H9 (cell line): ENCODE results near the gene NCK1. TPM values are rescaled to one million over a fixed set of nuclear protein-coding genes. Genes with fewer than 3 reads are reported as not detected.

ENCODE experiments used
- DNase-seq: peaks from one replicate; pipeline ENCODE4 v3.0.0-alpha.2; 2017
- H2AFZ ChIP-seq: one replicate; pipeline ENCODE4 v1.6.1; 2013; ENCODE audit warnings: mild to moderate bottlenecking, low read length, control low read depth, moderate library complexity
- H2AK5ac ChIP-seq: 2 replicates; pipeline ENCODE4 v1.6.1; 2013; ENCODE audit warnings: low read length, control low read depth, mixed read lengths; ENCODE audit not compliant: insufficient read length
- H2BK120ac ChIP-seq: one replicate; pipeline ENCODE4 v1.6.1; 2013; ENCODE audit warnings: low read depth, mild to moderate bottlenecking, low read length, control low read depth, inconsistent platforms; ENCODE audit not compliant: poor library complexity, severe bottlenecking
- H2BK12ac ChIP-seq: 2 replicates; pipeline ENCODE4 v1.6.1; 2013; ENCODE audit warnings: low read length, control low read depth, mixed read lengths, low read depth; ENCODE audit not compliant: insufficient read length
- H2BK15ac ChIP-seq: 2 replicates; pipeline ENCODE4 v1.6.1; 2013; ENCODE audit warnings: low read depth, low read length, control low read depth
- H2BK20ac ChIP-seq: one replicate; pipeline ENCODE4 v1.6.1; 2013; ENCODE audit warnings: low read depth, mild to moderate bottlenecking, low read length, control low read depth, inconsistent platforms; ENCODE audit not compliant: poor library complexity, severe bottlenecking
- H2BK5ac ChIP-seq: 2 replicates; pipeline ENCODE4 v1.6.1; 2013; ENCODE audit warnings: low read length, control low read depth, mixed read lengths; ENCODE audit not compliant: insufficient read length
- H3K14ac ChIP-seq: 2 replicates; pipeline ENCODE4 v1.6.1; 2013; ENCODE audit warnings: low read length, control low read depth; ENCODE audit not compliant: insufficient read depth
- H3K18ac ChIP-seq: 2 replicates; pipeline ENCODE4 v1.6.1; 2013; ENCODE audit warnings: low read depth, mild to moderate bottlenecking, mixed read lengths, low read length, control low read depth; ENCODE audit not compliant: insufficient read length
- H3K23ac ChIP-seq: 2 replicates; pipeline ENCODE4 v1.6.1; 2013; ENCODE audit warnings: low read length, control low read depth, mixed read lengths, low read depth; ENCODE audit not compliant: insufficient read length
- H3K23me2 ChIP-seq: 2 replicates; pipeline ENCODE4 v1.6.1; 2013; ENCODE audit warnings: low read depth, mild to moderate bottlenecking, mixed read lengths, low read length, control low read depth; ENCODE audit not compliant: insufficient read length, poor library complexity, severe bottlenecking
- H3K27ac ChIP-seq: 2 replicates; pipeline ENCODE4 v1.5.1; 2013; ENCODE audit warnings: low read length, control low read depth, mixed read lengths, low read depth; ENCODE audit not compliant: insufficient read length
- H3K27me3 ChIP-seq: 2 replicates; pipeline ENCODE4 v1.6.1; 2013; ENCODE audit warnings: low read length, control low read depth, inconsistent platforms; ENCODE audit not compliant: insufficient read depth
- H3K4ac ChIP-seq: 2 replicates; pipeline ENCODE4 v1.6.1; 2013; ENCODE audit warnings: low read depth, mild to moderate bottlenecking, control low read depth, inconsistent platforms, low read length, moderate library complexity
- H3K4me1 ChIP-seq: 2 replicates; pipeline ENCODE4 v1.6.1; 2013; ENCODE audit warnings: low read length, control low read depth, inconsistent platforms; ENCODE audit not compliant: insufficient read depth
- H3K4me2 ChIP-seq: 2 replicates; pipeline ENCODE4 v1.6.1; 2013; ENCODE audit warnings: low read length, control low read depth, mixed read lengths; ENCODE audit not compliant: insufficient read length, insufficient read depth
- H3K56ac ChIP-seq: 2 replicates; pipeline ENCODE4 v1.6.1; 2013; ENCODE audit warnings: low read depth, mild to moderate bottlenecking, mixed read lengths, low read length, control low read depth; ENCODE audit not compliant: insufficient read length
- H3K79me1 ChIP-seq: 2 replicates; pipeline ENCODE4 v1.6.1; 2013; ENCODE audit warnings: low read depth, mild to moderate bottlenecking, moderate library complexity, low read length, control low read depth, inconsistent platforms; ENCODE audit not compliant: insufficient read depth, poor library complexity, severe bottlenecking
- H3K79me2 ChIP-seq: 2 replicates; pipeline ENCODE4 v1.6.1; 2013; ENCODE audit warnings: low read length, control low read depth, inconsistent platforms; ENCODE audit not compliant: insufficient read depth
- H3K9ac ChIP-seq: 2 replicates; pipeline ENCODE4 v1.6.1; 2013; ENCODE audit warnings: low read length, control low read depth, mixed read lengths; ENCODE audit not compliant: insufficient read length; ENCODE audit errors: extremely low read depth
- H3K9me3 ChIP-seq: one replicate; pipeline ENCODE4 v1.6.1; 2013; ENCODE audit warnings: low read depth, low read length, inconsistent platforms; ENCODE audit not compliant: control insufficient read depth
- H3T11ph ChIP-seq: one replicate; pipeline ENCODE4 v1.6.1; 2013; ENCODE audit warnings: mild to moderate bottlenecking, low read length, control low read depth, inconsistent platforms
- H4K20me1 ChIP-seq: one replicate; pipeline ENCODE4 v1.6.1; 2013; ENCODE audit not compliant: control insufficient read depth, insufficient read length, insufficient read depth
- H4K5ac ChIP-seq: 2 replicates; pipeline ENCODE4 v1.6.1; 2013; ENCODE audit warnings: low read depth, mild to moderate bottlenecking, mixed read lengths, low read length, control low read depth; ENCODE audit not compliant: insufficient read length
- H4K8ac ChIP-seq: replicated peaks from 2 replicates; pipeline ENCODE4 v1.6.1; 2013; ENCODE audit warnings: low read length, control low read depth, mixed read lengths, low read depth; ENCODE audit not compliant: insufficient read length
- H4K91ac ChIP-seq: 2 replicates; pipeline ENCODE4 v1.6.1; 2013; ENCODE audit warnings: low read depth, mild to moderate bottlenecking, moderate library complexity, mixed read lengths, low read length, control low read depth; ENCODE audit not compliant: insufficient read length
- H3K27ac Mint-ChIP-seq, 3 experiments: 2 replicates in 2 of 3; 3 replicates in 1 of 3; pipeline ENCODE4 v1.8.0; 2020 to 2021; ENCODE audit warnings: mixed read lengths in 3 of 3, mild to moderate bottlenecking in 1 of 3, moderate library complexity in 1 of 3
- H3K27me3 Mint-ChIP-seq: 2 replicates; pipeline ENCODE4 v1.8.0; 2021; ENCODE audit warnings: low read depth, mild to moderate bottlenecking, moderate library complexity, mixed read lengths
- H3K36me3 Mint-ChIP-seq, 3 experiments: 2 replicates in 2 of 3; 3 replicates in 1 of 3; pipeline ENCODE4 v1.8.0; 2020 to 2021; ENCODE audit warnings: low read depth in 3 of 3, mixed read lengths in 3 of 3; ENCODE audit not compliant: insufficient read depth in 1 of 3
- H3K4me1 Mint-ChIP-seq, 2 experiments: 2 replicates each; pipeline ENCODE4 v1.8.0; 2020; ENCODE audit warnings: mixed read lengths in 2 of 2
- H3K4me3 Mint-ChIP-seq, 2 experiments: 2 replicates in 1 of 2; 3 replicates in 1 of 2; pipeline ENCODE4 v1.8.0; 2020 to 2021; ENCODE audit warnings: mild to moderate bottlenecking in 2 of 2, mixed read lengths in 2 of 2, moderate library complexity in 1 of 2
- H3K9me3 Mint-ChIP-seq, 2 experiments: 2 replicates in 1 of 2; 3 replicates in 1 of 2; pipeline ENCODE4 v1.8.0; 2020; ENCODE audit warnings: mild to moderate bottlenecking in 2 of 2, mixed read lengths in 2 of 2, moderate library complexity in 1 of 2
- CTCF ChIP-seq: fragments of 200-600 bp; sonication (generic); conservative IDR thresholded peaks from 3 replicates; pipeline ENCODE4 v1.8.0; 2021; ENCODE audit warnings: antibody characterized with exemption, mild to moderate bottlenecking
- WGBS: extraction: QIAGEN DNeasy Blood & Tissue Kit; methylation state at CpG from one replicate; pipeline ENCODE4 v1.1.7; 2013; ENCODE audit warnings: missing lambda C conversion rate, low lambda C conversion rate, mixed read lengths; ENCODE audit not compliant: insufficient read length; ENCODE audit errors: extremely low coverage; 5-methylcytosine and 5-hydroxymethylcytosine counted together
- total RNA-seq: library from RNA; stranded (reverse); gene quantifications from 2 replicates; pipeline ENCODE4 v1.2.1, GENCODE V29; 2021

The NCK1 gene
- total RNA-seq, 1 experiment from 2014 or later: 26.4 TPM

- H2AK5ac ChIP-seq: no peak overlapping the region
- no peak overlapping the region for H3K4me2 ChIP-seq
- H3K4ac ChIP-seq: no peak overlapping the region
- H2BK5ac ChIP-seq: no peak overlapping the region
- WGBS: no CpG with 5 or more reads among the region's 5 CpGs
- H3K23ac ChIP-seq: no peak overlapping the region
- H3K18ac ChIP-seq: no peak overlapping the region
- H4K5ac ChIP-seq: no peak overlapping the region
- Mint-ChIP-seq H3K4me1 (peaks cover 32 to 38% of the 10 kb centered on the region in 2 experiments), H3K9me3 (peaks cover 0 to 4% of the 10 kb centered on the region in 2 experiments; a peak in 3 of 5 replicates), H3K27ac (peak overlapping the region in 2 of 3 experiments; percentile 21 to 38; a peak in 2 of 7 replicates), H3K4me3 (no peak overlapping the region), H3K36me3 (peaks cover 0 to 8% (median 3%) of the 10 kb centered on the region in 3 experiments; a peak in 4 of 7 replicates), H3K27me3 (no peaks in the 10 kb centered on the region; the same call in 1 of the 2 replicates)
- peaks cover 21% of the 10 kb centered on the region; the same call in 1 of the 2 replicates for H3K79me2 ChIP-seq
- H2AFZ ChIP-seq: no peak overlapping the region
- no peaks in the 10 kb centered on the region for H3K9me3 ChIP-seq
- peaks cover 3% of the 10 kb centered on the region; the same call in 1 of the 2 replicates for H3K4me1 ChIP-seq
- no peak for DNase-seq
- no peak overlapping the region for H4K8ac ChIP-seq
- TF ChIP-seq CTCF: no peak
- H3K27me3 ChIP-seq: no peaks in the 10 kb centered on the region
- no peak overlapping the region for H2BK15ac ChIP-seq
- H3K14ac ChIP-seq: 0 out of 2 replicates have a peak overlapping the region, but pooled peaks have one; percentile 4
- no peaks in the 10 kb centered on the region for H3K23me2 ChIP-seq
- no peak overlapping the region for H3T11ph ChIP-seq
- no peak overlapping the region for H3K27ac ChIP-seq
- no peak overlapping the region for H3K9ac ChIP-seq
- peaks cover 4% of the 10 kb centered on the region for H4K20me1 ChIP-seq
- no peak overlapping the region for H3K56ac ChIP-seq
- no peak overlapping the region for H2BK20ac ChIP-seq
- H3K79me1 ChIP-seq: no peaks in the 10 kb centered on the region
- H2BK12ac ChIP-seq: no peak overlapping the region
- no peak overlapping the region for H4K91ac ChIP-seq
- H2BK120ac ChIP-seq: no peak overlapping the region
These were observed 44.7 kb downstream of the NCK1 start for GRCh38 chr3:136906725-136907124.
